ENCODE measurements around the gene CYFIP1. TPM values are rescaled to one million over a fixed set of nuclear protein-coding genes. Genes with fewer than 3 reads are reported as not detected.

Gene CYFIP1
- total RNA-seq, 1 experiment from 2014 or later = 79.2 TPM

DNA sequence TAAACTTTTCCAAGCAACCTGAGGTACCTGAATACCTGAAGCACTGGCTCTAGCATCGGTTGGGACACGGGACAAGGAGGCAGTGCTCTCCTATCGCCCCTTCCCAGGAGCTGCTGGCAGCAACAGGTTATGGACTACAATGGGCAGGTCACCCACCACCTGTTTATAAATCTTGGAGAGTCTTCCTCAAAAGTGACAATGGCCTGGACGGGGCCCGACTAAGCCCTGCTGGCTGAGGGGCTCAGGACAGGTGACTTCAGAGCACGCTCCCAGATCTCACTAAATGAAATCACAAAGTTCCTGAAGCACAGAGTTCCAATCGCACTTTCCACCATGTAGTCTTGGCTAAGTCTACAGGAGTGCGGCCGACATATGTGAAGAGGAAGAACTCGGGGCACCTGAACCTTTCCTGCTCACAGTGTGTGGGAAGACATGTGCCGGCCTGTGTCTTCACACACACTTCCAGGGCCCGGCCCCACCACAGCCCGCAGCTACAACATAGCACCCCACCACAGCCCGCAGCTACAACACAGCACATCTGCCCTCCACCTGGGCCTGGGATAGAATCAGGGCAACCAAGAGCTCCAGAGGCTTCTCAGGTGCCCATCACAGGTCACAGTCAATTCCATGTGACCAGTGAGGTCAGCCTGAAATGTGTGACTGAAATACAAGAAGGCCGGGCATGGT lies 12.9 kb downstream of the CYFIP1 start (continued):
- TF ChIP-seq, protein P1, sequence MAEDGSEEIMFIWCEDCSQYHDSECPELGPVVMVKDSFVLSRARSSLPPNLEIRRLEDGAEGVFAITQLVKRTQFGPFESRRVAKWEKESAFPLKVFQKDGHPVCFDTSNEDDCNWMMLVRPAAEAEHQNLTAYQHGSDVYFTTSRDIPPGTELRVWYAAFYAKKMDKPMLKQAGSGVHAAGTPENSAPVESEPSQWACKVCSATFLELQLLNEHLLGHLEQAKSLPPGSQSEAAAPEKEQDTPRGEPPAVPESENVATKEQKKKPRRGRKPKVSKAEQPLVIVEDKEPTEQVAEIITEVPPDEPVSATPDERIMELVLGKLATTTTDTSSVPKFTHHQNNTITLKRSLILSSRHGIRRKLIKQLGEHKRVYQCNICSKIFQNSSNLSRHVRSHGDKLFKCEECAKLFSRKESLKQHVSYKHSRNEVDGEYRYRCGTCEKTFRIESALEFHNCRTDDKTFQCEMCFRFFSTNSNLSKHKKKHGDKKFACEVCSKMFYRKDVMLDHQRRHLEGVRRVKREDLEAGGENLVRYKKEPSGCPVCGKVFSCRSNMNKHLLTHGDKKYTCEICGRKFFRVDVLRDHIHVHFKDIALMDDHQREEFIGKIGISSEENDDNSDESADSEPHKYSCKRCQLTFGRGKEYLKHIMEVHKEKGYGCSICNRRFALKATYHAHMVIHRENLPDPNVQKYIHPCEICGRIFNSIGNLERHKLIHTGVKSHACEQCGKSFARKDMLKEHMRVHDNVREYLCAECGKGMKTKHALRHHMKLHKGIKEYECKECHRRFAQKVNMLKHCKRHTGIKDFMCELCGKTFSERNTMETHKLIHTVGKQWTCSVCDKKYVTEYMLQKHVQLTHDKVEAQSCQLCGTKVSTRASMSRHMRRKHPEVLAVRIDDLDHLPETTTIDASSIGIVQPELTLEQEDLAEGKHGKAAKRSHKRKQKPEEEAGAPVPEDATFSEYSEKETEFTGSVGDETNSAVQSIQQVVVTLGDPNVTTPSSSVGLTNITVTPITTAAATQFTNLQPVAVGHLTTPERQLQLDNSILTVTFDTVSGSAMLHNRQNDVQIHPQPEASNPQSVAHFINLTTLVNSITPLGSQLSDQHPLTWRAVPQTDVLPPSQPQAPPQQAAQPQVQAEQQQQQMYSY (CRISPR knock-in tag; IDR thresholded peaks at IDR 0.05) = no peak
- TF ChIP-seq ZNF671 (CRISPR knock-in tag; IDR thresholded peaks at IDR 0.05) = no peak
- TF ChIP-seq ZNF138 (CRISPR knock-in tag; conservative IDR thresholded peaks at IDR 0.05) = no peak
- TF ChIP-seq OVOL2 (CRISPR knock-in tag; IDR thresholded peaks at IDR 0.05; ENCODE audit: borderline replicate concordance) = no peak
- TF ChIP-seq NR2C2 (CRISPR knock-in tag; IDR thresholded peaks at IDR 0.05) = no peak
- no peak for TF ChIP-seq GABPB1 (CRISPR knock-in tag; IDR thresholded peaks at IDR 0.05)

GRCh38 chr15:22966321-22967083 lies 13.7 kb downstream of the CYFIP1 start:
- no peak overlapping the region for H3K27ac Mint-ChIP-seq
- H3K36me3 Mint-ChIP-seq = peaks cover 11% of the 10 kb centered on the region
- ATAC-seq = no peak
- H3K4me1 Mint-ChIP-seq = peaks cover 18% of the 10 kb centered on the region
- no peak for DNase-seq (ENCODE audit: low spot score)
- H3K9me3 Mint-ChIP-seq = peaks cover 18% of the 10 kb centered on the region
- ChIA-PET CTCF (interaction anchor here (1.2 kb wide), 1 partner anchor 14 kb away, joined by 3 read pairs; no protein-coding TSS in a partner anchor), POLR2A (no interaction called here)
- H3K4me3 Mint-ChIP-seq = no peak overlapping the region
- no peak for TF ChIP-seq ESRRA (CRISPR knock-in tag; IDR thresholded peaks at IDR 0.05; ENCODE audit: borderline replicate concordance)
- TF ChIP-seq, protein P2, sequence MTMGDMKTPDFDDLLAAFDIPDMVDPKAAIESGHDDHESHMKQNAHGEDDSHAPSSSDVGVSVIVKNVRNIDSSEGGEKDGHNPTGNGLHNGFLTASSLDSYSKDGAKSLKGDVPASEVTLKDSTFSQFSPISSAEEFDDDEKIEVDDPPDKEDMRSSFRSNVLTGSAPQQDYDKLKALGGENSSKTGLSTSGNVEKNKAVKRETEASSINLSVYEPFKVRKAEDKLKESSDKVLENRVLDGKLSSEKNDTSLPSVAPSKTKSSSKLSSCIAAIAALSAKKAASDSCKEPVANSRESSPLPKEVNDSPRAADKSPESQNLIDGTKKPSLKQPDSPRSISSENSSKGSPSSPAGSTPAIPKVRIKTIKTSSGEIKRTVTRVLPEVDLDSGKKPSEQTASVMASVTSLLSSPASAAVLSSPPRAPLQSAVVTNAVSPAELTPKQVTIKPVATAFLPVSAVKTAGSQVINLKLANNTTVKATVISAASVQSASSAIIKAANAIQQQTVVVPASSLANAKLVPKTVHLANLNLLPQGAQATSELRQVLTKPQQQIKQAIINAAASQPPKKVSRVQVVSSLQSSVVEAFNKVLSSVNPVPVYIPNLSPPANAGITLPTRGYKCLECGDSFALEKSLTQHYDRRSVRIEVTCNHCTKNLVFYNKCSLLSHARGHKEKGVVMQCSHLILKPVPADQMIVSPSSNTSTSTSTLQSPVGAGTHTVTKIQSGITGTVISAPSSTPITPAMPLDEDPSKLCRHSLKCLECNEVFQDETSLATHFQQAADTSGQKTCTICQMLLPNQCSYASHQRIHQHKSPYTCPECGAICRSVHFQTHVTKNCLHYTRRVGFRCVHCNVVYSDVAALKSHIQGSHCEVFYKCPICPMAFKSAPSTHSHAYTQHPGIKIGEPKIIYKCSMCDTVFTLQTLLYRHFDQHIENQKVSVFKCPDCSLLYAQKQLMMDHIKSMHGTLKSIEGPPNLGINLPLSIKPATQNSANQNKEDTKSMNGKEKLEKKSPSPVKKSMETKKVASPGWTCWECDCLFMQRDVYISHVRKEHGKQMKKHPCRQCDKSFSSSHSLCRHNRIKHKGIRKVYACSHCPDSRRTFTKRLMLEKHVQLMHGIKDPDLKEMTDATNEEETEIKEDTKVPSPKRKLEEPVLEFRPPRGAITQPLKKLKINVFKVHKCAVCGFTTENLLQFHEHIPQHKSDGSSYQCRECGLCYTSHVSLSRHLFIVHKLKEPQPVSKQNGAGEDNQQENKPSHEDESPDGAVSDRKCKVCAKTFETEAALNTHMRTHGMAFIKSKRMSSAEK (CRISPR knock-in tag; IDR thresholded peaks at IDR 0.05; ENCODE audit: borderline replicate concordance) = no peak
- no peak for TF ChIP-seq TCF7 (CRISPR knock-in tag; IDR thresholded peaks at IDR 0.05; ENCODE audit: low read depth)
- no peak for TF ChIP-seq CTCF (IDR thresholded peaks at IDR 0.05)
- TF ChIP-seq, protein P3, sequence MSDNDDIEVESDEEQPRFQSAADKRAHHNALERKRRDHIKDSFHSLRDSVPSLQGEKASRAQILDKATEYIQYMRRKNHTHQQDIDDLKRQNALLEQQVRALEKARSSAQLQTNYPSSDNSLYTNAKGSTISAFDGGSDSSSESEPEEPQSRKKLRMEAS (CRISPR knock-in tag; IDR thresholded peaks at IDR 0.05) = no peak
- TF ChIP-seq RELA (CRISPR knock-in tag; IDR thresholded peaks at IDR 0.05; ENCODE audit: borderline replicate concordance) = no peak
- no peak for TF ChIP-seq TEAD1 (CRISPR knock-in tag; IDR thresholded peaks at IDR 0.05)
- no peak for TF ChIP-seq OVOL2 (CRISPR knock-in tag; IDR thresholded peaks at IDR 0.05; ENCODE audit: borderline replicate concordance)
- TF ChIP-seq GRHL2 (CRISPR knock-in tag; IDR thresholded peaks at IDR 0.05; ENCODE audit: insufficient replicate concordance, severe bottlenecking) = no peak
- no peak for TF ChIP-seq FOXJ3 (CRISPR knock-in tag; IDR thresholded peaks at IDR 0.05; ENCODE audit: borderline replicate concordance)
- no peak for TF ChIP-seq ZNF219 (CRISPR knock-in tag; IDR thresholded peaks at IDR 0.05; ENCODE audit: borderline replicate concordance)
- no peaks in the 10 kb centered on the region; the same call in 1 of the 2 replicates for H3K27me3 Mint-ChIP-seq (ENCODE audit: low read depth)

Data from WTC11 (cell line).